C4-2B (cell line): ENCODE data around the gene MAPK8IP1.

Source experiments
- H3K27ac ChIP-seq: fragments of 450-650 bp; 2 replicates; pipeline ENCODE4 v1.5.1; 2017
- CTCF ChIP-seq: fragments of 450-650 bp; conservative IDR thresholded peaks from 2 replicates; pipeline ENCODE4 v1.5.1; 2017; ENCODE audit warnings: mild to moderate bottlenecking
- ZFX ChIP-seq: fragments of 450-650 bp; IDR thresholded peaks from 2 replicates; pipeline ENCODE4 v1.6.1; 2017

MAPK8IP1 gene

GRCh38 chr11:45927684-45928413 is 42.4 kb downstream of the MAPK8IP1 start:
- TF ChIP-seq ZFX (no peak), CTCF (no peak)
- H3K27ac ChIP-seq: no peak overlapping the region

- TF ChIP-seq ZFX (no peak), CTCF (no peak)
- H3K27ac ChIP-seq: no peak overlapping the region
Measured at GRCh38 chr11:45928535-45929215, 43.2 kb downstream of the MAPK8IP1 start.

GRCh38 chr11:45929486-45930030 is 44.1 kb downstream of the MAPK8IP1 start:
- H3K27ac ChIP-seq: no peak overlapping the region
- TF ChIP-seq ZFX (no peak), CTCF (no peak)

- no peak overlapping the region for H3K27ac ChIP-seq
- TF ChIP-seq ZFX (no peak), CTCF (no peak)
Measured at GRCh38 chr11:45930031-45930794, 44.8 kb downstream of the MAPK8IP1 start.

DNA sequence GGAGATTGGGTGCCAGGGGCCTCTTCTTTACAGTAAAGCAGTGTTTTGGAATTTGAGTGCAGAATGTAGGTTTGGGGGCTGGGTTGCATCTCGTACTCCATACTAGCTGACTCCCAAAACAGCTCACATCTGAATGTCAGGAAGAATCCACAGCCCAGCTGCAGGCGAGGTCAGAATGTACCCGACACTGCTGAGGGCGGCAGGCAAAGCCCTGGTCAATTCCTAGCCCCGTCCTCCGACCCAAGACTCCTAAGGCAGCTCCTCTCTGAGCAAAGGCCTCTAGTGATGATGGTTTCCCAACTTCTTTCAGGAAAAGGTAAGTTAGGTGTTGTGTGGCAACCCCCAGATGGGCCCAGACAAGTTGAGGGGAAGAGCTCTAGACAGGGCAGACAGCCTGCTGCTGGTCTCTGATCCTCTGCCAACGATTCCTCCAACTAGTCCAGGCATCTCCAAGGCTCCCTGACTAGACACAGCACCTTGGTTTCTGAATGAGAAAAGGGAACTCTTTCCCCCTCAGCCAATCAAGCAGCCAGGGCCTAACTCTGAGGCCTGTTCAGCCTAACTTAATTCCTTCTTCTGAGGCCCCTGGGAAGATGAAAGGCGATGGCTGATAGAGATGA is 45.6 kb downstream of the MAPK8IP1 start:
- TF ChIP-seq ZFX (no peak), CTCF (no peak)
- peak overlapping the region; percentile 16; the same call in 1 of the 2 replicates for H3K27ac ChIP-seq

GRCh38 chr11:45931739-45932138 is 46.3 kb downstream of the MAPK8IP1 start:
- no peak for TF ChIP-seq CTCF
- TF ChIP-seq ZFX: no peak
- H3K27ac ChIP-seq: peak overlapping the region; percentile 16
